Tibial artery (tissue), 4 donors: ENCODE data around the gene C2orf15.

Source experiments
- DNase-seq, 2 donors: peaks; one replicate each; pipeline ENCODE4 v3.0.0-alpha.2; 2019
- H3K27ac ChIP-seq, 2 donors: fragments of 200-600 bp; sonication (generic) in 1 of 2; 1 replicate in 1 of 2; 2 replicates in 1 of 2; pipeline ENCODE4 v1.5.1; 2018 to 2019; ENCODE audit warnings: mild to moderate bottlenecking in 1 of 2
- H3K27me3 ChIP-seq, 2 donors: fragments of 200-600 bp; sonication (generic) in 1 of 2; one replicate each; pipeline versions ENCODE4 v1.5.1 to v1.6.0; 2016 to 2019
- H3K36me3 ChIP-seq, 3 donors: fragments of 200-600 bp; sonication (generic) in 2 of 3; one replicate each; pipeline ENCODE4 v1.5.1; 2016 to 2019; ENCODE audit warnings: mild to moderate bottlenecking in 2 of 3
- H3K4me1 ChIP-seq, 4 donors: fragments of 200-600 bp; sonication (generic) in 2 of 4; 1 replicate in 3 of 4; 2 replicates in 1 of 4; pipeline ENCODE4 v1.5.1; 2016 to 2019
- H3K4me3 ChIP-seq, 2 donors: fragments of 200-600 bp; sonication (generic) in 1 of 2; 1 replicate in 1 of 2; 2 replicates in 1 of 2; pipeline ENCODE4 v1.5.1; 2018 to 2019; ENCODE audit warnings: mild to moderate bottlenecking in 2 of 2
- H3K9me3 ChIP-seq, 3 donors: fragments of 200-600 bp; sonication (generic) in 1 of 3; one replicate each; pipeline ENCODE4 v1.5.1; 2016 to 2019
- CTCF ChIP-seq, 2 experiments: fragments of 200-600 bp in 1 of 2; fragments of 450-650 bp in 1 of 2; IDR thresholded peaks; one replicate each; pipeline ENCODE4 v1.5.1; 2017 to 2019; ENCODE audit warnings: antibody characterized with exemption in 2 of 2, mild to moderate bottlenecking in 1 of 2, moderate library complexity in 1 of 2
- intact Hi-C: fragments of 100-400 bp; cut with DNase I; formaldehyde crosslinking; loops from one replicate; pipeline ENCODE4 v1.15.0; 2023; ENCODE audit warnings: low total_unique reads

C2orf15 gene

DNA sequence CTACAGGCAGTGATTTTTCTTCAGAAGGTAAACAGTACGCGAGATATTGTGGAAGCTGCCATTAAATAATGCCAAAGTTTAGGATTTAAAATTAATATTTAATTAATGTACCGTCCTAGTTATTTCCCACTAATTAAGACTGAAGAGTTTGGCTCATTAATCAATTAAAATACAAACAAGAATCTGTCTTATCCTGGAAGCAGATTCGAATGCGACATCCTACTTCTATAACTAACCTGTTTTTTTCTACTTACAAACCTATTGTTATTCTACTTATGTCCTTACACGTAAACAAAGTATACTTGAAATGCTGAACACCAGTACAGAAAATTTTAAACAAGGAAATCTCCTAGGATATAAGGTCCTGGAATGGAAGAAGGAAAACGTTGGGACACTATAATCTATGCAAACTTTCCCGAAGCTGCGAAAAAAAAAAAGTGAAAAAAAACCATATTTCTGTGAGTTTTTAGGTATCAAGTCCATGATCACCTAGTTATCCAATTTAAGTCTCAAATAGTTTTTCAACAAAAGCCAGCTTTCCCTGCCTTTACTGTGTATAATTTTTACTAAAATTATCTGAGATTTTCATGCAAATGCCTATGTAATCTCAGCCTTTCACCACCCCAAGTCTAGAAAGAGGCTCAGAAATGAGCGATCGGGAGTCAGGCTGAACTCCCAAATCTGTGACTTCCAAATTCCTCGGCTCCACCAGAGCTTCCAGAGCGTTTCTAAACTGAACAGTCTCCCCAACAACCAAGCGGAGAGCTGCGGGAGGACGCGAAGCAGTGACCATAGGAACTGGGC, 1.2 kb upstream of the C2orf15 start:
- TF ChIP-seq CTCF (IDR thresholded peaks at IDR 0.05), result no peak
- no peaks in the 10 kb centered on the region for H3K9me3 ChIP-seq
- no peak for DNase-seq
- peak overlapping the region; percentile 64 to 91 for H3K4me3 ChIP-seq
- no peaks in the 10 kb centered on the region for H3K36me3 ChIP-seq
- intact Hi-C loops, result loop anchor here (5.0 kb wide), 1 partner anchor 42 kb away; the partner anchor contains the start of genes MITD1 and MRPL30
- H3K4me1 ChIP-seq, result peaks cover 0 to 7% (median 4%) of the 10 kb centered on the region in 4 donors
- H3K27me3 ChIP-seq, result no peaks in the 10 kb centered on the region
- peak overlapping the region; percentile 71 to 84 for H3K27ac ChIP-seq

- Histone ChIP-seq H3K36me3 (no peaks in the 10 kb centered on the region), H3K27ac (peak overlapping the region; percentile 71 to 84), H3K27me3 (no peaks in the 10 kb centered on the region), H3K4me1 (peaks cover 0 to 7% (median 4%) of the 10 kb centered on the region in 4 donors), H3K9me3 (no peaks in the 10 kb centered on the region), H3K4me3 (peak overlapping the region; percentile 64 to 91)
- intact Hi-C loops, result loop anchor here (5.0 kb wide), 1 partner anchor 42 kb away; the partner anchor contains the start of genes MITD1 and MRPL30
- no peak for DNase-seq
- no peak for TF ChIP-seq CTCF (IDR thresholded peaks at IDR 0.05)
Measured at GRCh38 chr2:99140860-99141109, 722 bp upstream of the C2orf15 start.

GRCh38 chr2:99150706-99151105, 9.2 kb downstream of the C2orf15 start:
- H3K27me3 ChIP-seq, result no peaks in the 10 kb centered on the region
- H3K27ac ChIP-seq, result no peak overlapping the region
- peaks cover 0 to 14% (median 8%) of the 10 kb centered on the region in 4 donors for H3K4me1 ChIP-seq
- H3K36me3 ChIP-seq, result no peaks in the 10 kb centered on the region
- H3K4me3 ChIP-seq, result no peak overlapping the region
- TF ChIP-seq CTCF (IDR thresholded peaks at IDR 0.05), result no peak
- intact Hi-C loops, result no loop called here
- H3K9me3 ChIP-seq, result no peaks in the 10 kb centered on the region
- DNase-seq, result no peak

DNA sequence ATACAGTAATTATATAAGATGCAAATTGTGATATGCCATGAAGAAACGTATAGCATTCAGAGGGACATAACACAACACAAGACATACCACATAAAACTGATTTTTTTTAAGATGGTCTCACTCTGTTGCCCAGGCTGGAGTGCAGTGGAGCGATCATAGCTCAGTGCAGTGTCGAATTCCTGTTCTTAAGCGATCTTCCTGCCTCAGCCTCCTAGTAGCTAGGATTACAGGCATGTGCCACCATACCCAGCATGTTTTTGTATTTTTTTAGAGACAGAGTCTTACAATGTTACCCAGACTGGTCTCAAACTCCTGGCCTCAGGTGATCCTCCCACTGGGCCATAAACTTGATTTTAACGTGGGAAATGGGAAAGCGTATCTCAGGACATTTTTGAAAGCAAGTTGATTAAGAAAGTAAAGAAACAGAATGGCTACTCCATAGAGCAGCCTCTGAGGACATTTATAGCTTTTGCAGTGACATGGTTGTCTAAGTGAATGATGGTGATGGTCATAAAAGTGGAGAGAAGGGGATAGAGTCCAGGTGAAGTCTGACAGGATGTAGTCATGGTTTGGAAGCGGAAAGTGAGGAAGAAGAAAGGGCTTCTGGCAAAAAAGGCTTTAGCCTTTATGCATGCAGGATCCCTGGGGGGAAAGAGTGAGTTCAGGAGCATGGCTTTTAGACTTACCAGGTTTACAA, 10.8 kb downstream of the C2orf15 start:
- H3K27me3 ChIP-seq, result no peaks in the 10 kb centered on the region
- H3K27ac ChIP-seq, result no peak overlapping the region
- DNase-seq, result no peak
- no peaks in the 10 kb centered on the region for H3K36me3 ChIP-seq
- no peak overlapping the region for H3K4me3 ChIP-seq
- TF ChIP-seq CTCF (IDR thresholded peaks at IDR 0.05), result no peak
- H3K9me3 ChIP-seq, result no peaks in the 10 kb centered on the region
- peaks cover 0 to 22% (median 11%) of the 10 kb centered on the region in 4 donors for H3K4me1 ChIP-seq
- intact Hi-C loops, result no loop called here

DNA sequence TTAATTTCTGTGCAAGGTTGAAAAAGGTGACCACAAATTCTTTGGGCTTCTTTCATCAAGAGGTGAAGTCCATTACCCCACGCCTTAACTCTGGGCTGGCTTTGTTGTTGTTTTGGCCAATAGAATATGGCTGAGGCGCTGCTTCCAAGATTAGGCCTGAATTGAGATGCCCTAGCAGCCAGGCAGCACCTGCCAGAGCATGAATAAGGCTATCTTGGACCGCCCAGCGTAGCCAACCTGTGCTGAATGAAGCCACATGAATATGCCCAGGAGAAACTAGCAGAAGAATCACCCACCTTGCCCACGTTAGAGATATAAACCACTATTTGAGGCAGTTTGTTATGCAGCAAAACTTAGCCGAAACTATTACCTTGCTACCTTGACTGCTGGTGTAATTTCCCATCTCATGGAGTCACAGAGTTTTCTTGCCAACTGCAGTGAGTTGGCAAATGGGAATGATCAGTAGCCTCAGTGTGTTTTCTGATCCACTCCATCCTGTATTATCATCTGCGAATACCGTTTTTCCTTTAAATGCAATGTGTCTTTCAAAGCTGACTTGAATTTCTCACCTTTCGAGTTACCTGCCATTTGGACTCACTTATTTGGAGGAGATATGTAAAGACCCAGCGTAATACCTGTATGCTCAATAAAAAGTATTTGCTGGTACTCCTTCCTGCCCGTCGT, 12.6 kb downstream of the C2orf15 start:
- no peak for DNase-seq
- H3K27me3 ChIP-seq, result no peaks in the 10 kb centered on the region
- H3K27ac ChIP-seq, result peak overlapping the region; percentile 84
- TF ChIP-seq CTCF (IDR thresholded peaks at IDR 0.05), result no peak
- H3K4me1 ChIP-seq, result peaks cover 0 to 22% (median 11%) of the 10 kb centered on the region in 4 donors
- intact Hi-C loops, result no loop called here
- H3K9me3 ChIP-seq, result no peaks in the 10 kb centered on the region
- H3K36me3 ChIP-seq, result peaks cover 0 to 6% (median 2%) of the 10 kb centered on the region in 3 donors
- peak overlapping the region; percentile 80 to 82 for H3K4me3 ChIP-seq
